Activated CD8-positive, alpha-beta memory T cell treated with anti-CD3 and anti-CD28 coated beads for 36 hours (primary cell): ENCODE data around the gene NSUN5. TPM values are rescaled to one million over a fixed set of nuclear protein-coding genes. Genes with fewer than 3 reads are reported as not detected.

Experiments
- CTCF ChIA-PET: fragments of 350-600 bp; sonication (Branson Sonifier 250); formaldehyde crosslinking; loops from one replicate; lab custom pipeline; 2021; ENCODE audit warnings: antibody characterized with exemption; lab: Charles Lee
- POLR2A ChIA-PET: fragments of 350-600 bp; sonication (Branson Sonifier 250); formaldehyde crosslinking; loops from one replicate; lab custom pipeline; 2021; ENCODE audit warnings: antibody characterized with exemption; lab: Charles Lee
- total RNA-seq, 2 experiments: library from RNA; stranded (reverse); gene quantifications; one replicate each; pipeline ENCODE4 v1.2.3, GENCODE V29; 2021

NSUN5 gene
- 10 to 100 TPM; 64.2 to 68.0 TPM for total RNA-seq

GRCh38 chr7:73308665-73309214, at the start of gene NSUN5:
Gene NSUN5, minus strand, starts transcription at chr7:73308826. Its CDS starts 36 bp downstream, at chr7:73308790.
- CTCF ChIA-PET, result no interaction called here
- POLR2A ChIA-PET, result interaction anchor here (0.6 kb wide), 1 partner anchor 32 kb away, joined by 3 read pairs; no protein-coding TSS in a partner anchor

DNA sequence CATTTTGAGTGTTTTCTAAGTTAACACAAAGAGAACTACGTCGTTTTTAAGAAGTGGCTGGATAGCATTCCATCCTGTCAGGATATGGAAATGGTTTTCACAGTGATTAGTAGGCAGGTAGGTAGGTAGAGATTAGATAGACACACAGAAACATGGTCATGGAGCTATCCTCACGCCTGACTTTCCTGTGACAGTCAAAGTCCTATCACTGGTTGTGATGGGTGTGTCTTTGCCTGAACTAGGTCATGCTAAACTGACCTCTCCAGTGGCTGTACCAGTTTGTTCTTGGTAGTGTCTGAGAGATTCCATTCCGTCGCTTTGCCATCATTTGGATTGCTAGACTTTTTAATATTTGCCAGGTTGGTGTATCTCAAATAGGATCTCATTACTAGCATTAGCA, 47.5 kb upstream of the NSUN5 start:
- ChIA-PET CTCF (no interaction called here), POLR2A (no interaction called here)

GRCh38 chr7:73354821-73355220, 46.2 kb upstream of the NSUN5 start:
- ChIA-PET POLR2A (no interaction called here), CTCF (no interaction called here)

GRCh38 chr7:73354196-73354595, 45.6 kb upstream of the NSUN5 start:
- ChIA-PET CTCF (no interaction called here), POLR2A (no interaction called here)

GRCh38 chr7:73353243-73353642, 44.6 kb upstream of the NSUN5 start:
- ChIA-PET POLR2A (no interaction called here), CTCF (no interaction called here)

- ChIA-PET CTCF (no interaction called here), POLR2A (no interaction called here)
These were observed 44.2 kb upstream of the NSUN5 start for GRCh38 chr7:73352784-73353183.

DNA sequence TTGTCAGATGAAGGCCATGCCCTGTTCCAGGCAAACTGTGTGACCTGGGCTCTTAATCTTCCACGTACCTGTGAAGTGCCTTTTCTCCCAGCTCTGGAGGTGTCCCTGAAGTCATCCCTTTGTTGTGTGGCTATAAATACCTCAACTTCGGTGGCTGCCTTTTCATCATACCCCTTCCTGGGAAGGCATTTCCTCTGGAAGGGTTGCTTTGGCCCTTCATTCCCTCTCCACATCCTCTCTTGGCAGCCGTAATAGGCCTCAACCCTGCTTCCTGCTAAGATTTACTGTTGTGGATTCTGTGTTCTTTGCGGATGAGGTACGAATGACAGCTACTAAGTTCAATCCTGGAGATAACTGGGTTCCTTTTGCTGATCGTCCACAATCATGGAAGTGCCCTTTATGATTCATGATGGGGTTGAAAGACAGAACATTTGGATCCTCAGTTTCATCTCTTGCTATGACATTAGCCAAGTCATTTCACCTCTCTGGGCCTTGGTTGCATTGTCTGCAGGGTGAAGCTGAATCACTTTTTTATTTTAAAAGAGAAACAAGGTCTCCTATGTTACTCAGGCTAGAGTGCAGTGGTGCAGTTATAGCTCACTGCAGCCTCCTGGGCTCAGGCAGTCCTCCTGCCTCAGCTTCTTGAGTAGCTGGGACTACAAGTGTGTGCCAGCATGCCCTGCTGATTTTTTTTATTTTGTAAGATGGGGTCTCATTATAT, 43.0 kb upstream of the NSUN5 start:
- ChIA-PET POLR2A (no interaction called here), CTCF (no interaction called here)

DNA sequence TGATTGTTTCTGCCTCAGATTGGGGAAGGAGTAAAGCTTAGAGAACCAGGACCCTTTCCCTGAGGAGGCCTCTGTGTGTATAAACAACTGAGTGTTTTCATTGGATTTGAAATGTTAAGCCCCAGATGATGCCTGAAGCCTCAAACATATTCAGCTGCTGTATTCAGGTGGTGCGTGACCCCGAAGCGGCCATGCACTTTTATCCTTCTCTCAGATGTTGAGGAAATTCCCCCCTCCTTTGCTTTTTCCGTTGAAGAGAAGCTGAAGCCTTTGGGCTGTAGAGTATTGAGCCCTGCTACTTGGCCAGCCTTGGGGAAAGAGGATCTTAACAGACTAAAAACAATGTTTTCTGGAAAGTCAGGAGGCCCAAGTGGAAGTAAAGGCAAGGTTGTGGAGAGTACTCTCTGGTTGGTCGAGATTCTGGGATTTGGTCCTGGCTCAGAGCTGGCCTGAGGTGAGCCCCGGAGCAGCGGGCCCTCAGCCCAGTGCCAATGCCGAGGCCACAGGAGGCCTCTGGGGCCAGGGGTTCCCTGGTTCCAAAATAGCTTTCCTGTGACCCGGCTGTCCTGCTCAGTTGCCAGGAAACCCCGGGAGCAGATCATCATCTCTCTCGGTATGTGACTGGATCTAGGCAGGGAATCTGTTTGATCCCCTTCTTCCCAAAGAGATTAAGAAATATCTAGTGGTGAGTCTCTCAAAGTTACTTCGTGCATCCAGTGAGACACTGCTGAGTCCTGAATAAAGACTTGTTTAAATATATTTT, 41.9 kb upstream of the NSUN5 start:
- ChIA-PET CTCF (no interaction called here), POLR2A (no interaction called here)

- POLR2A ChIA-PET, result no interaction called here
- CTCF ChIA-PET, result no interaction called here
These were observed 41.1 kb upstream of the NSUN5 start for GRCh38 chr7:73349763-73350162.

GRCh38 chr7:73345951-73346350, 37.3 kb upstream of the NSUN5 start:
- POLR2A ChIA-PET, result no interaction called here
- CTCF ChIA-PET, result no interaction called here

- CTCF ChIA-PET, result no interaction called here
These were observed 36.9 kb upstream of the NSUN5 start for GRCh38 chr7:73345538-73345937.

GRCh38 chr7:73343671-73344380, 35.2 kb upstream of the NSUN5 start:
- CTCF ChIA-PET, result no interaction called here
- POLR2A ChIA-PET, result no interaction called here

More at GRCh38 chr7:73345538-73345937, 36.9 kb upstream of the NSUN5 start:
- POLR2A ChIA-PET, result no interaction called here

GRCh38 chr7:73342645-73343044, 34.0 kb upstream of the NSUN5 start:
- ChIA-PET CTCF (interaction anchor here (0.6 kb wide), 1 partner anchor 25 kb away, joined by 5 read pairs; no protein-coding TSS in a partner anchor), POLR2A (no interaction called here)

DNA sequence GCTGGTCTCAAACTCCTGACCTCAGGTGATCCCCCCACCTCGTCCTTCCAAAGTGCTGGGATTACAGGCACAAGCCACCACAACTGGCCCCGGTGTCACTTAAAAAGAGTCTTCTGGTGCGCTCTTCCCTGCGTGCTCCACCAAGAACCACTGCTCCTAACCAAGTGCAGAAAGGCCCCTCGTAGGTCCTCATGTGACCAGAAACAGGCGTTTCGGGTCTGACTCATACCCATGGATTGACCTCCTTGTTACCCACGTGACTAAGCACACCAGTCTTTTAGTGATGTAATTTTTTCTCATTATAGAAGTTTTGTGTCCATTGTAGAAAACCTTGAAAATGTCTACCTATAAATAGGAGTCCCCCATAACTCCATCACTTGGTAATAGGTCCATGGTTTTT, 33.3 kb upstream of the NSUN5 start:
- CTCF ChIA-PET, result interaction anchor here (0.6 kb wide), 1 partner anchor 24 kb away, joined by 5 read pairs; no protein-coding TSS in a partner anchor
- POLR2A ChIA-PET, result no interaction called here

DNA sequence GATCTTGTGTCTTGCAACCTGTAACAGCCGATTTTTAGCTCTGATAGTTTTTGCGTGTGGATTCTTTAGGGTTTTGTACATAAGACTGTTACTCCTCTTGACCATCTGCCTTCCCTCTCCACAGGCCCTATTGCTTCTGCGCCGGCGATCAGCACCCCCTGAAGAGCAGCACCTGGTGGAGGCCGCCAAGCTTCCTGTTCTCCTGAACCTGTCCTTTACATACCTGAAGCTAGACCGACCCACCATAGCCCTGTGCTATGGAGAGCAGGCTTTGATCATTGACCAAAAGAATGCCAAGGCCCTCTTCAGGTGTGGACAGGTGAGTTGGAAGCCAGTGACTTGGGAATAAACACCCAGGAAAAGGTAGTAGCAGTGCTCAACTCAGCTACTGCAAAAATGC, 31.9 kb upstream of the NSUN5 start:
- ChIA-PET POLR2A (interaction anchor here (0.6 kb wide), 1 partner anchor 31 kb away, joined by 3 read pairs; no protein-coding TSS in a partner anchor), CTCF (no interaction called here)

GRCh38 chr7:73338321-73338720, 29.7 kb upstream of the NSUN5 start:
- CTCF ChIA-PET, result no interaction called here

GRCh38 chr7:73332447-73332846, 23.8 kb upstream of the NSUN5 start:
- ChIA-PET CTCF (no interaction called here), POLR2A (no interaction called here)

More at GRCh38 chr7:73338321-73338720, 29.7 kb upstream of the NSUN5 start:
- POLR2A ChIA-PET, result no interaction called here

DNA sequence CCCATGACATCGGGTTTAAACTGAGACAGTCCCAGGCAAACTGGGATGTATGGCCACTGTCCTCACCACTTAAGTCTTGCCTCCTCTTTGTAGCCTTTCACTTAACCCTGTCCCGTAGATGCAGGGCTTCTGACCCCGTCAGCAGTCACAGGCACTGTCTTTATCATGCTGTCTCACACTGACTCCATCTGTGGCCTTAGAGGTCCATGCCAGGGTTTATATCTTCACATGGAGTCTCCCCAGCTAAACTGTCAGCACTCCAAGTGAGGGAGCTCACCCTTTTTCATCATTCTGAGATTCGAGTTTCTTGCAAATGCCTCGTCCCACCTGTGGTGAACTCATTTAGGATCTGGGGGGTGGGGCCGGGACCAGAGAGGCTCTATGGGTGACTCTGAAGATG, 22.1 kb upstream of the NSUN5 start:
- ChIA-PET CTCF (no interaction called here), POLR2A (no interaction called here)

- POLR2A ChIA-PET, result no interaction called here
- CTCF ChIA-PET, result no interaction called here
These were observed 21.4 kb upstream of the NSUN5 start for GRCh38 chr7:73329861-73330581.
